Measurements from ENCODE around the gene UGT2B10.
"Not testable (repeated sequence)": the region's sequence is repeated elsewhere in the genome, so short reads cannot be mapped to it uniquely, and the experiment has no call there.

The UGT2B10 gene

GRCh38 chr4:68815617-68816409 lies at the start of gene UGT2B10:
Gene UGT2B10, plus strand, starts transcription at chr4:68815994. Its CDS starts 26 bp downstream, at chr4:68816020.
- not testable (repeated sequence) for H3K27me3 ChIP-seq (ENCODE audit: insufficient read depth, low read length); H3K27ac ChIP-seq (ENCODE audit: low read length); H3K9ac ChIP-seq (ENCODE audit: low read depth, low read length); H3K36me3 ChIP-seq (ENCODE audit: insufficient read depth, low read depth, low read length); H3K9me3 ChIP-seq (ENCODE audit: insufficient read depth, low read depth, low read length); H3K4me1 ChIP-seq (ENCODE audit: insufficient read depth, low read length)
- H3K4me3 ChIP-seq (ENCODE audit: low read length): peak within 1 kb of the TSS; percentile 23; the same call in 1 of the 2 replicates

- not testable (repeated sequence) for H3K9ac ChIP-seq (ENCODE audit: low read depth, low read length); H3K4me1 ChIP-seq (ENCODE audit: insufficient read depth, low read length); H3K9me3 ChIP-seq (ENCODE audit: insufficient read depth, low read depth, low read length); H3K4me3 ChIP-seq (ENCODE audit: low read length); H3K27me3 ChIP-seq (ENCODE audit: insufficient read depth, low read length); H3K36me3 ChIP-seq (ENCODE audit: insufficient read depth, low read depth, low read length); H3K27ac ChIP-seq (ENCODE audit: low read length)
Measured at GRCh38 chr4:68771836-68772235, 44.0 kb upstream of the UGT2B10 start.

GRCh38 chr4:68773699-68774098 lies 42.1 kb upstream of the UGT2B10 start:
- no peak overlapping the region for H3K4me3 ChIP-seq (ENCODE audit: low read length)
- no peaks in the 10 kb centered on the region for H3K27me3 ChIP-seq (ENCODE audit: insufficient read depth, low read length)

GRCh38 chr4:68780232-68780631 lies 35.6 kb upstream of the UGT2B10 start:
- H3K9ac ChIP-seq (ENCODE audit: low read depth, low read length): no peak overlapping the region
- no peaks in the 10 kb centered on the region for H3K27me3 ChIP-seq (ENCODE audit: insufficient read depth, low read length)
- no peak overlapping the region for H3K4me3 ChIP-seq (ENCODE audit: low read length)
- H3K36me3 ChIP-seq (ENCODE audit: insufficient read depth, low read depth, low read length): no peaks in the 10 kb centered on the region
- no peaks in the 10 kb centered on the region for H3K4me1 ChIP-seq (ENCODE audit: insufficient read depth, low read length)
- no peaks in the 10 kb centered on the region for H3K9me3 ChIP-seq (ENCODE audit: insufficient read depth, low read depth, low read length)
- no peak overlapping the region for H3K27ac ChIP-seq (ENCODE audit: low read length)

More at GRCh38 chr4:68773699-68774098, 42.1 kb upstream of the UGT2B10 start:
- no peaks in the 10 kb centered on the region for H3K4me1 ChIP-seq (ENCODE audit: insufficient read depth, low read length)
- no peaks in the 10 kb centered on the region for H3K36me3 ChIP-seq (ENCODE audit: insufficient read depth, low read depth, low read length)
- H3K27ac ChIP-seq (ENCODE audit: low read length): no peak overlapping the region
- H3K9ac ChIP-seq (ENCODE audit: low read depth, low read length): no peak overlapping the region
- H3K9me3 ChIP-seq (ENCODE audit: insufficient read depth, low read depth, low read length): no peaks in the 10 kb centered on the region

- no peaks in the 10 kb centered on the region for H3K36me3 ChIP-seq (ENCODE audit: insufficient read depth, low read depth, low read length)
- H3K27me3 ChIP-seq (ENCODE audit: insufficient read depth, low read length): no peaks in the 10 kb centered on the region
- H3K27ac ChIP-seq (ENCODE audit: low read length): no peak overlapping the region
- H3K4me1 ChIP-seq (ENCODE audit: insufficient read depth, low read length): peaks cover 3% of the 10 kb centered on the region; the same call in 1 of the 2 replicates
- H3K4me3 ChIP-seq (ENCODE audit: low read length): no peak overlapping the region
- no peaks in the 10 kb centered on the region for H3K9me3 ChIP-seq (ENCODE audit: insufficient read depth, low read depth, low read length)
- H3K9ac ChIP-seq (ENCODE audit: low read depth, low read length): no peak overlapping the region
Measured at GRCh38 chr4:68797048-68797447, 18.7 kb upstream of the UGT2B10 start.

- no peak overlapping the region for H3K27ac ChIP-seq (ENCODE audit: low read length)
- H3K27me3 ChIP-seq (ENCODE audit: insufficient read depth, low read length): no peaks in the 10 kb centered on the region
- no peaks in the 10 kb centered on the region for H3K9me3 ChIP-seq (ENCODE audit: insufficient read depth, low read depth, low read length)
- peaks cover 3% of the 10 kb centered on the region; the same call in 1 of the 2 replicates for H3K4me1 ChIP-seq (ENCODE audit: insufficient read depth, low read length)
- no peak overlapping the region for H3K9ac ChIP-seq (ENCODE audit: low read depth, low read length)
- H3K36me3 ChIP-seq (ENCODE audit: insufficient read depth, low read depth, low read length): no peaks in the 10 kb centered on the region
- H3K4me3 ChIP-seq (ENCODE audit: low read length): peak overlapping the region; percentile 10; the same call in 1 of the 2 replicates
Measured at GRCh38 chr4:68797618-68798017, 18.2 kb upstream of the UGT2B10 start.

- Histone ChIP-seq H3K4me3 (ENCODE audit: low read length) (no peak overlapping the region), H3K27ac (ENCODE audit: low read length) (no peak overlapping the region), H3K27me3 (ENCODE audit: insufficient read depth, low read length) (no peaks in the 10 kb centered on the region), H3K9me3 (ENCODE audit: insufficient read depth, low read depth, low read length) (peaks cover 14% of the 10 kb centered on the region), H3K36me3 (ENCODE audit: insufficient read depth, low read depth, low read length) (no peaks in the 10 kb centered on the region), H3K9ac (ENCODE audit: low read depth, low read length) (no peak overlapping the region), H3K4me1 (ENCODE audit: insufficient read depth, low read length) (no peaks in the 10 kb centered on the region; the same call in 1 of the 2 replicates)
Measured at GRCh38 chr4:68803013-68803412, 12.8 kb upstream of the UGT2B10 start.

- H3K9ac ChIP-seq (ENCODE audit: low read depth, low read length): no peak overlapping the region
- no peak overlapping the region for H3K4me3 ChIP-seq (ENCODE audit: low read length)
- no peaks in the 10 kb centered on the region for H3K4me1 ChIP-seq (ENCODE audit: insufficient read depth, low read length)
- H3K27me3 ChIP-seq (ENCODE audit: insufficient read depth, low read length): no peaks in the 10 kb centered on the region
- H3K27ac ChIP-seq (ENCODE audit: low read length): no peak overlapping the region
- H3K36me3 ChIP-seq (ENCODE audit: insufficient read depth, low read depth, low read length): no peaks in the 10 kb centered on the region
- peaks cover 16% of the 10 kb centered on the region for H3K9me3 ChIP-seq (ENCODE audit: insufficient read depth, low read depth, low read length)
Measured at GRCh38 chr4:68808060-68808459, 7.7 kb upstream of the UGT2B10 start.

GRCh38 chr4:68810919-68811318 lies 4.9 kb upstream of the UGT2B10 start:
- Histone ChIP-seq H3K27me3 (ENCODE audit: insufficient read depth, low read length) (no peaks in the 10 kb centered on the region), H3K36me3 (ENCODE audit: insufficient read depth, low read depth, low read length) (no peaks in the 10 kb centered on the region), H3K27ac (ENCODE audit: low read length) (no peak overlapping the region), H3K4me1 (ENCODE audit: insufficient read depth, low read length) (no peaks in the 10 kb centered on the region), H3K9me3 (ENCODE audit: insufficient read depth, low read depth, low read length) (peaks cover 16% of the 10 kb centered on the region), H3K4me3 (ENCODE audit: low read length) (no peak overlapping the region), H3K9ac (ENCODE audit: low read depth, low read length) (no peak overlapping the region)

- not testable (repeated sequence) for H3K9me3 ChIP-seq (ENCODE audit: insufficient read depth, low read depth, low read length); H3K9ac ChIP-seq (ENCODE audit: low read depth, low read length); H3K27me3 ChIP-seq (ENCODE audit: insufficient read depth, low read length); H3K27ac ChIP-seq (ENCODE audit: low read length); H3K36me3 ChIP-seq (ENCODE audit: insufficient read depth, low read depth, low read length); H3K4me1 ChIP-seq (ENCODE audit: insufficient read depth, low read length)
- H3K4me3 ChIP-seq (ENCODE audit: low read length): peak overlapping the region; percentile 23; the same call in 1 of the 2 replicates
Measured at GRCh38 chr4:68816410-68817265, 844 bp downstream of the UGT2B10 start.

GRCh38 chr4:68817386-68817785 lies 1.6 kb downstream of the UGT2B10 start:
- Histone ChIP-seq H3K27ac (ENCODE audit: low read length) (no peak overlapping the region), H3K36me3 (ENCODE audit: insufficient read depth, low read depth, low read length) (no peaks in the 10 kb centered on the region), H3K9me3 (ENCODE audit: insufficient read depth, low read depth, low read length) (no peaks in the 10 kb centered on the region), H3K27me3 (ENCODE audit: insufficient read depth, low read length) (no peaks in the 10 kb centered on the region), H3K4me3 (ENCODE audit: low read length) (no peak overlapping the region), H3K4me1 (ENCODE audit: insufficient read depth, low read length) (peaks cover 6% of the 10 kb centered on the region; the same call in 1 of the 2 replicates), H3K9ac (ENCODE audit: low read depth, low read length) (no peak overlapping the region)
